Measurements from ENCODE around the gene SHROOM2. TPM values are rescaled to one million over a fixed set of nuclear protein-coding genes. Genes with fewer than 3 reads are reported as not detected.
"Not testable (repeated sequence)": the region's sequence is repeated elsewhere in the genome, so short reads cannot be mapped to it uniquely, and the experiment has no call there.

SHROOM2 gene
- total RNA-seq, 4 donors from 2014 or later, result 0.05 to 0.36 (median 0.26) TPM

DNA sequence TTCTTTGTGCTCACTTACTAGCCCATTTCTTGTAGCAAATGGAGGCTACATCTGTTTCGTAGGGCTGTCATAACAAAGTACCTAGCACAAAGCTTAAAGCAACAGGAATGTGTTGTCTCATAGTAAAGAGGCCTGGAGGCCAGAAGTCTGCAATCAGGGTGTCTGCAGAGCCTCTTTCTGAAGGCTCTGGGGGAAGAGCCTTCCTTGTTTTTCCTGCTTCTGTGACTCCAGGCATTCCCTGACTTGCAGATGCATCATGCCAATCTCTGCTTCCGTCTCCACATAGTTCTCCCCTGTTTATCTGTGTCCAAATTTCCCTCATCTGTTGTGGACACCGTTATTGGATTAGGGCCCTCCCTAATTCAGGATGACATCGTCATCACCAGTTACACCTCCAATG is 67.1 kb downstream of the SHROOM2 start:
- in situ Hi-C loops (cut with MboI; ENCODE audit: low sequenced_read_pairs in 4 of 4), result no loop called here
- no peak overlapping the region for H3K4me3 ChIP-seq
- no peaks in the 10 kb centered on the region for H3K36me3 ChIP-seq
- no peak overlapping the region for H3K27ac ChIP-seq
- DNase-seq (no peak), ATAC-seq (no peak)
- no peaks in the 10 kb centered on the region for H3K4me1 ChIP-seq
- H3K9me3 ChIP-seq, result no peaks in the 10 kb centered on the region
- TF ChIP-seq POLR2A (IDR thresholded peaks at IDR 0.05), result no peak
- TF ChIP-seq, protein P1, sequence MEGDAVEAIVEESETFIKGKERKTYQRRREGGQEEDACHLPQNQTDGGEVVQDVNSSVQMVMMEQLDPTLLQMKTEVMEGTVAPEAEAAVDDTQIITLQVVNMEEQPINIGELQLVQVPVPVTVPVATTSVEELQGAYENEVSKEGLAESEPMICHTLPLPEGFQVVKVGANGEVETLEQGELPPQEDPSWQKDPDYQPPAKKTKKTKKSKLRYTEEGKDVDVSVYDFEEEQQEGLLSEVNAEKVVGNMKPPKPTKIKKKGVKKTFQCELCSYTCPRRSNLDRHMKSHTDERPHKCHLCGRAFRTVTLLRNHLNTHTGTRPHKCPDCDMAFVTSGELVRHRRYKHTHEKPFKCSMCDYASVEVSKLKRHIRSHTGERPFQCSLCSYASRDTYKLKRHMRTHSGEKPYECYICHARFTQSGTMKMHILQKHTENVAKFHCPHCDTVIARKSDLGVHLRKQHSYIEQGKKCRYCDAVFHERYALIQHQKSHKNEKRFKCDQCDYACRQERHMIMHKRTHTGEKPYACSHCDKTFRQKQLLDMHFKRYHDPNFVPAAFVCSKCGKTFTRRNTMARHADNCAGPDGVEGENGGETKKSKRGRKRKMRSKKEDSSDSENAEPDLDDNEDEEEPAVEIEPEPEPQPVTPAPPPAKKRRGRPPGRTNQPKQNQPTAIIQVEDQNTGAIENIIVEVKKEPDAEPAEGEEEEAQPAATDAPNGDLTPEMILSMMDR (IDR thresholded peaks at IDR 0.05 in 4 of 5, conservative IDR thresholded peaks at IDR 0.05 in 1 of 5), result no peak
- no peaks in the 10 kb centered on the region for H3K27me3 ChIP-seq
- intact Hi-C loops (cut with DNase I; ENCODE audit: low total_unique reads), result no loop called here

DNA sequence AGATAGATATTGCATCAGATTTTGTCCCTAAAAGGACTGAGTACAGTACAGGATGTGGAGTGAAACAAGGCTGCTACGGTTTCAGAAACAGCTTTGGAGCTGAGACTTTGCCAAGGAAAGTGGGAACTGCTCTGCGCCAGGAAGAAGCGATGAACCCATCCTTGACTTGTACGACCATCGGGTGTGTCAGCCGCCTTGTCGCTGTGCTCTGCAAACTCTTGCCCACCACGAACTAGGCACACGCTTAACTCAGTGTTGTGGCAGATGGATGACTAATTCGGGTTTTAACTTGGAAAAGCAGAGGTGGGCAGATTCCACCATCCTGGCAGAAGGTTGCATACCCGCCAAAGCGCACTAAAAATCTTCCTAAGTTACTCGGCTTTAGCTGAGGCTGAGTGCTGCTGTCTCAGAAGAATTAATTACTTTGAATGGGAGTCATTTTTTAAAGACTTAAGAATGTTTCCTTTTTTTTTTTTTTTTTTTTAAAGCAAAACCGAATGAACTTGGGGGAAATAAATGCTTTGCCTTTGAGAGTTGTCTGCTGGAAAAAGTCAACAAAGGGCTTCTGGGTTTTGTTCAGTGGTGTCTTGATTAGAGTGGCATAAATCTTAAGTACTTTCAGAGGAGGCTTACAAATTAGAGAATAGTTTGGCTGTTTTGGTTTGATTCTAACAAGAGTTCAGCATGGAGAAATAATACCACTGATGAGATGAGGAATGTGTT is 69.5 kb downstream of the SHROOM2 start:
- intact Hi-C loops (cut with DNase I; ENCODE audit: low total_unique reads) (no loop called here), in situ Hi-C loops (cut with MboI; ENCODE audit: low sequenced_read_pairs in 4 of 4) (no loop called here)
- Histone ChIP-seq H3K27ac (no peak overlapping the region), H3K4me1 (no peaks in the 10 kb centered on the region), H3K9me3 (no peaks in the 10 kb centered on the region), H3K27me3 (no peaks in the 10 kb centered on the region), H3K36me3 (no peaks in the 10 kb centered on the region), H3K4me3 (no peak overlapping the region)
- DNase-seq, result no peak
- no peak for TF ChIP-seq POLR2A (IDR thresholded peaks at IDR 0.05)
- TF ChIP-seq, protein P1 (IDR thresholded peaks at IDR 0.05 in 4 of 5, conservative IDR thresholded peaks at IDR 0.05 in 1 of 5), result no peak
- ATAC-seq, result no peak

DNA sequence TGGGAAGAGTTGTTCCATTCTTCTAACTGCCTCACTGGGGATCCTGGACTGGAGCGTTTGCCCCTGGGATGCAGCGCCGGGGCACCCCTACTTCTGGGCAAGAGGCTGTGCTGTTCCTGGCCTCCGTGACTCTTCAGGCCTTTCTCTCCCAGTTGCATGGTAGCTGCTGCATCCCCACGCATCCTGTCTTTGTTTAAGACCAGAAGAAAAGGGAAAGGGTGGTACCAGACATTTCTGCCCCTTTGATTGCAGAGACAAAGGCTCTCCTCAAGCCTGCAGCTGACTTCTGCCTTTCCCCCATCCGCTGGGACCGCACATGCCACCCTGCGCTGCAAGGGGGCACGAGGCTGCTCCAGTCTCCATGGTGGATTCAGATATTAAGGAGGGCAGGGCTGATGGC is 70.4 kb downstream of the SHROOM2 start:
- Histone ChIP-seq H3K4me1 (no peaks in the 10 kb centered on the region), H3K36me3 (no peaks in the 10 kb centered on the region), H3K9me3 (no peaks in the 10 kb centered on the region), H3K4me3 (no peak overlapping the region), H3K27me3 (no peaks in the 10 kb centered on the region), H3K27ac (no peak overlapping the region)
- in situ Hi-C loops (cut with MboI; ENCODE audit: low sequenced_read_pairs in 4 of 4) (no loop called here), intact Hi-C loops (cut with DNase I; ENCODE audit: low total_unique reads) (no loop called here)
- TF ChIP-seq, protein P1 (IDR thresholded peaks at IDR 0.05 in 4 of 5, conservative IDR thresholded peaks at IDR 0.05 in 1 of 5), result no peak
- TF ChIP-seq POLR2A (IDR thresholded peaks at IDR 0.05), result no peak
- DNase-seq, result no peak
- ATAC-seq, result no peak

DNA sequence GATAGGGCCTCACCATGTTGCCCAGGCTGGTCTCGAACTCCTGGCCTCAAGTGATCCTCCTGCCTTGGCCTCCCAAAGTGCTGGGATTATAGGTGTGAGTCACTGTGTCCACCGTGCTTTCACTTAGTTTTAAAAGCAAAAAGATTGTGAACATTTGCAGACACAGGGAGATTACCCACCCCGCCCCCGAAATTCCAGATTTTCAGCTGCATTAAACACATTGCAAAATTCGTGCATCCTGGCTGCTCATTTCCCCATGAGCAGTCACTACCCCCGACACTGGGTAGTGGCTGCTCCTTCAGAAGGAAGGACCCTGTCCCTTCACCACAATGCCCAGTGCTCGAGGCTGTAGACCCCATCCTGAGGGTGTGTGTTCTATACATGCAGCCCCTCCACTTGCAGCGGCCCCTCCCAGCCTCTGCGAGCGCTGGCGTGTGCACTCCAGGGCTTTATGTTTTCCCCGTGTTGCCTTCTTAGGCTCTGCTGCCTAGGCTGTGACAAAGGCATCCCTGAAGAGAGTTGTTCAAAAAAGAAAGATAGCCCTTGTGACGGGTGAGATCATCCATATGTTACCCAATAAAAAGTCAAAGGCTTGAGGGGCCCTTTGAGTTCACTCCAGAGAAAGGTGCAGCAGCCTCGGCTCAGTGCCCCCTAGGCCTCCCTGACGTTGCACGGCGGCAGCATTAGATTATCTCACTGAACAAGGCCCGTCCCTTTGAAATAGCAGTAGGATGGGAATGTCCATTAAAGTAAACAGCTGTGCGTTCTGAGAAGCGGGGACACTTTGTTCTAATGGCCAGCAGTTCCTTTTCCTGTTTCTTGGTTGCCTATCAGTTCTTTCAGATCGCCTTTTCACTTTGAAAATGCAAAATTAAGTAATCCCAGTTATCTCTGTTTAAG is 71.6 kb downstream of the SHROOM2 start:
- H3K27ac ChIP-seq, result no peak overlapping the region
- TF ChIP-seq, protein P1 (IDR thresholded peaks at IDR 0.05 in 4 of 5, conservative IDR thresholded peaks at IDR 0.05 in 1 of 5), result no peak
- TF ChIP-seq POLR2A (IDR thresholded peaks at IDR 0.05), result no peak
- in situ Hi-C loops (cut with MboI; ENCODE audit: low sequenced_read_pairs in 4 of 4) (no loop called here), intact Hi-C loops (cut with DNase I; ENCODE audit: low total_unique reads) (no loop called here)
- H3K9me3 ChIP-seq, result no peaks in the 10 kb centered on the region
- no peak overlapping the region for H3K4me3 ChIP-seq
- DNase-seq (no peak), ATAC-seq (no peak)
- no peaks in the 10 kb centered on the region for H3K27me3 ChIP-seq
- no peaks in the 10 kb centered on the region for H3K4me1 ChIP-seq
- H3K36me3 ChIP-seq, result no peaks in the 10 kb centered on the region

DNA sequence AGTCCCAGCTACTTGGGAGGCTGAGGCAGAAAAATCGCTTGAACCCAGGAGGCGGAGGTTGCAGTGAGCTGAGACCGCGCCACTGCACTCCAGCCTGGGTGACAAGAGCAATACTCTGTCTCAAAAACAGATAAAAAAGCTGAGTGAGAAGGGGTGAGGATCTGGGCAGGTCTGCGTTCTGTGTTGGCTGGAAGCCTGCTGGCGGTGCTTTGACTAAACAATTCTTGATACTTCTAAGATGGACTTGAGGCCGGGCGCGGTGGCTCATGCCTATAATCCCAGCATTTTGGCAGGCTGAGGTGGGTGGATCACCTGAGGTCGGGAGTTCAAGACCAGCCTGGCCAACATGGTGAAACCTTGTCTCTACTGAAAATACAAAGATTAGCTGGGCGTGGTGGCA is 72.5 kb downstream of the SHROOM2 start:
- H3K4me1 ChIP-seq; H3K9me3 ChIP-seq; H3K27ac ChIP-seq; intact Hi-C loops (cut with DNase I; ENCODE audit: low total_unique reads); ATAC-seq; H3K27me3 ChIP-seq; DNase-seq; H3K36me3 ChIP-seq; H3K4me3 ChIP-seq; in situ Hi-C loops (cut with MboI; ENCODE audit: low sequenced_read_pairs in 4 of 4): not testable (repeated sequence)
